GF-D8 (cell line): Measurements from ENCODE around the gene HOXC5.

Experiments
- DNase-seq: peaks from one replicate; lab custom pipeline; 2025; lab: John Stamatoyannopoulos, UW

HOXC5 gene

DNA sequence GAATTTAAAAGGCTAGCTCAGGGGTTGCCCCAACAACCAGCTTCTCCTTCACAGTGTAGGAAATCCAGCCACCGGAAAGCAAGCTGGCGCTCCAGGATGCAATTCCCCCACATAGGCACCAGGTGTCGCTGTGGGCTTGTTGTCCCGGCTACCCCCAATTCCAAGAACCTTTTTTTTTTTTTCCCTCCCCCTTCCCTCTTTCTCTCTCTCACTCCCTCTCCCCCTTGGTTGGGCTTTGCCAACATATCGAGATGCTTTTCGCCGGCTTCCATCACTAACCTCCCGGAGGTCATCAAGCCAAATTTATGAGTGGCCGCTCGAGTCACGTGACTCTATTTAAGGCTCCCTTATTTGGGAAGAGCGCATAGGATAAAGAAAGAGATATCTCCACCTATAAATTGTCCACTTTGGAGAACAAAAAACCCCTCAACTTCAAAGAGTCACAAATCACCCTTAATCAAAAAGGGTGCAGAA, at the start of gene HOXC5:
Gene HOXC5 (plus strand): TSS at position 424 of the 474 bp plus-strand sequence. CDS start 73 bp downstream, outside the sequence.
- no peak for DNase-seq

DNA sequence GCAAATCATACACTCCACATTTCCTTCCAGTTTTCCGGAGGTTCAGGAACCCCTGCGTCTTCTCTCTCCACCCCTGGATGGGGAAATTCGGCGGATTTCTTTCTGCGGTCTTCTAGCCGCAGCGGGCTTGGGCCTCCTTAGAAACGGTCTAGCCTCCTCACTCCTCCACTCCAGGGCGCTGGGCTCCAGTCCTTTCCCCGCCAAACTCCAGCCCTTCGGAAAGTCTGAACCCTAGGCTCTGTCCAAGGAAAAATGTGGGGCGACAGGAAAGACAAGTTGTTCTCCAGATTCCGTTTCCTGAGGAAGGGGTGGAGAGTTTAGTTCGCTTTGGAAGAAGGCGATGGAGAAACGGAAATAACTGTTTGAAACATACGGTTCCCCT, 49.3 kb upstream of the HOXC5 start:
- DNase-seq: no peak

DNA sequence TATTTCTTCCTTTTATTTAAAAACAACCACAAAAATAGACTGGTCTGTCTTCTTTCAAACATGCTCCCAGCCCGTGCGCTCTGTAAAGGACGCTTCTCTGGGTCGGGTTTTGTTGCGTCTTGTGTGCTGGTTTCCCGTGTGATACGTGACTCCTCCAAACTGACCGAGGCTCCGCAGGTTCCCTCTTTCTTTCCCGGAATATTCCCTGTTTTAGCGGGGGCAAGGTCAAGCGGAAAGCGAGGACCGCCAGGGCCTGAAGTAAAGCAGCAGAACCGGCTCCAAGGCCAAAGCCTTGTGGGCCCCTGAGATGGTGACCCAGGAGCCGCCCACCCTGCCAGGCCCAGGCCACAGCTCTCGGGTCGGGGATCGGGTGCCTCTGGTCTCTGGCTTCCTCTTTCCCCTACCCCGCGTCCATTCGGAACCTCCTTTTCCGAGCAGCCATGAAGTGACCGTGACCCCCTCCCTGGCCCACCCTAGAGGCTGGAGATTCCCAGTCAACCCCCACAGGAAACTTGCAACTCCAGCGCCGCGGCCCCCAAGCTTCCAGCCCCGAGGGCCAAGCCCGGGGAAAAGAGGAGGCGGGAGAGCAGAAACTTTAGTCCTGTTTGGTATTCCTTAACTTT, 48.8 kb upstream of the HOXC5 start:
- DNase-seq: no peak

- DNase-seq: no peak
These were observed 47.8 kb upstream of the HOXC5 start, which contains the start of gene HOXC10 for GRCh38 chr12:53984901-53985691. Gene HOXC10, plus strand, starts transcription at chr12:53985146. Its CDS starts 114 bp downstream, at chr12:53985260.

- DNase-seq: no peak
These were observed 47.2 kb upstream of the HOXC5 start for GRCh38 chr12:53985692-53985993.

DNA sequence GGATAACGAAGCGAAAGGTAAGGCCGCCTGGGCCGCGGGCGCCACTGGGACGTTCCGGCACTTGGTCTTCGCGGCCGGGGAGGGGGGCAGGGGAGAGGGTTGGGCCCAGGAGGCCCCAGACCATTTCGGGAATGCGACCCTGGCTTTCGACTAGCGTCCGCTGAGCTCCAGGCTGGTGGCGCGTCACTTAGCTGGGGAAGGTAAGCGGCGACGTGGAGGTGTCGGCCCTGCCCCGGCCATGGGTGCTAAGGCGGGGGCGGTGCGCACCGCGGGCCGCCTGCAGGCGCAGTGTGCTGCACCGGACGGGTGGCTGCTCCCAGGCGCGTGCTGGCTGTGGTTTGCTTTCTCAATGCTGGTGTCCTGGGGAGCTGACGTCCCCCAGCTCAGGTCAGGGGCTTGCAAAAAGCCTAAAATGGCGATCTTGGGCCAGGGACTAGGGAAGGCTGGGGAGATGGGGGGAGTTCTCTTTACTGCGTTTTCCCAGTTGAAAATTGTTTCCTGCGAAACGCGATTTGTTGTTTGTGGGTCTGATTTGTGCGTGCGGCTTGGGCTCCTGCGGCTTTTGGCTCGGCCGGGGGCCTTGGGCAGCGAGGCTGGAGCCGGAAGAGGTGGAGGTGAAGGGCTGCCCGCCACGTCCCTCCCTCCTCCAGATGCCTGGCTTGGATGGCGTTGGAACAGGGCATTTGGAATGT, 46.7 kb upstream of the HOXC5 start:
- DNase-seq: no peak

GRCh38 chr12:53986686-53987483, 46.0 kb upstream of the HOXC5 start:
- no peak for DNase-seq

DNA sequence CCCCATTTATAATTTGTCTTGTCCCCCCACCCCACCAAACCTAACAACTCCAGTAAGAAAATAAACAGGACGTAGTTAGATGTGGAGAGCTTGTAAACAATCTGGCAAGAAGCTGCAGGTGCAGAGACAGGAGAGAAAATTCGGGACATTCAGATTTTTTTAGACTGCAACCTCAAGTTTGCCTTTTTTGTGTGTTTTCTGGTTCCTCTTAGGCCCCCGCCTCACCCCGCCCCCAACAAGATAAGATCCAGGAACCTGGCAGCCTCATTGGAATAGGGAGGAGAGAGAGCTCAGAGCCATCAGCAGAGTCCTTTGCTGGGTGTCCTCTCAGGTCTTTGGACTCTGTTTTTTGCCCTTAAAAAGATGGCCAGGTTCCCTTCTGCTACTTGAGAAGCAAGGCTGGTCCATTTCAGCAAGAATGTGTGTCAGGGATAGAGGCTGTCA, 45.0 kb upstream of the HOXC5 start:
- DNase-seq: no peak

- no peak for DNase-seq
These were observed 44.2 kb upstream of the HOXC5 start for GRCh38 chr12:53988541-53989226.

- no peak for DNase-seq
These were observed 43.4 kb upstream of the HOXC5 start for GRCh38 chr12:53989227-53990113.

GRCh38 chr12:53990311-53991076, 42.4 kb upstream of the HOXC5 start:
- DNase-seq: no peak

DNA sequence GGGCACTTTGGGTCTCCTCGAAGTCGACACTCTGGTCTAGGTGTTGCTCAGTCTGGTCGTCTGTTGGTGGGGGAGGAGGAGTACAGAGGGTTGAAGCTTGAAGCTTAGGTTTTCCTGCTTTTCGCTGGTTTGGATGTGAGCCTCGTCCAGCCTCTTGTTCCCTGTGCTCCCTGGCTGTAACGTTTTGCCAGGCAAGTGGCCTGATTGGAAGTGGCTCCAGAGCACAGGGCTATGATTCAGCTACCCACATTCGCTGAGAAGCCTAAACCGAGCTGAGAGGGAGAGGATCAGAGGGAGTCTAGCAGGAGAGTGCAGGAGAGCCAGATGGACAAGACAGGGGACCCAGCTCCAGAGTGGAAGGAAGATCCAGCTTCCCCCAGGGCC, 41.8 kb upstream of the HOXC5 start:
- no peak for DNase-seq

DNA sequence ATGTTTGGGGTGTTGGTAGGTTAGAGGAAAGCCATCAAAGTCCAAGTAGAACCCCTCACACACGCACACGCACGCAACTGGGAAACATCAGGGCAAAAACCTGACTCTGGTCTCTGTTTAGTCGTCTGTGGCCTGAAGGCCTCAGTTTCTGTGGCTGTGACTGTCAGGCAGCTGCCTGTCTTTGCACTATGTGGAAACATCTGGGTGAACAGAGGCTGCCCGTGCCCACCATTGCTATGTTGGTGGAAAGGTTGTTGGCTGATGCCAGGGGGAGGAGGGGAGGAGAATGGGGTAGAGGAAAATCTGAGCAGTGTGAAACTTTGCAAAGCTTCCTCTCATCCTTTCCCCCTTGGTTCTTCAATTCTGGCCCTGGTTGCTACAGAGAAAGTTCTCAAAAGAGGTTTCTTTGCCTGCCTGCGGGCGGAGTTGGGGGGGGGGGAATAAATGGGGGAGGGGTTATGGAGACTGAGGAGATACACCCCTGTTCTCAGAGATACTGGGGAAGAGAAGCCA, 40.4 kb upstream of the HOXC5 start:
- DNase-seq: no peak

- no peak for DNase-seq
These were observed 39.5 kb upstream of the HOXC5 start for GRCh38 chr12:53993162-53994008.

GRCh38 chr12:53994009-53994263, 38.9 kb upstream of the HOXC5 start:
- no peak for DNase-seq

GRCh38 chr12:53994264-53995001, 38.4 kb upstream of the HOXC5 start:
- no peak for DNase-seq

DNA sequence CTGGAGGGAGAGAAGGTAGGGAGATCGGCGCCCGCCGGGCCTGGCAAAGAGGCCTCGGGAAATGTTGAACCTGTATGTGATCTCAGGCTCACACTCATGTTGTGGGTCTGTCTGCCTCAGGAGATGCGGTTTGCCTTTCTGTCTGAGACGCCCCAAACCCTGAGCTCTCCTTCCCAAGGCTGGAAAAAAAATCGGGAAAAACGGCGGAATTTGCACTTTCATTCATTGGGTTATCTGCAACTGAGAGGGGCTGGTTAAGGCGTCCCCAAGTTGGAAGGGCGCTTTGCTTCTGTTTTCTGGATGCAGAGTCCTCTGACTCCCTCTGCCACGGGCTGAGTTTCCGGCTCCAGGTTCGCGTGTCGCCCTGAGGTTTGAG, 37.9 kb upstream of the HOXC5 start:
- no peak for DNase-seq
